NCI-H226 (cell line): Measurements from ENCODE around the gene AGBL3.

Experiments
- DNase-seq: peaks from one replicate; pipeline ENCODE4 v3.0.0-alpha.2; 2015

AGBL3 gene

DNA sequence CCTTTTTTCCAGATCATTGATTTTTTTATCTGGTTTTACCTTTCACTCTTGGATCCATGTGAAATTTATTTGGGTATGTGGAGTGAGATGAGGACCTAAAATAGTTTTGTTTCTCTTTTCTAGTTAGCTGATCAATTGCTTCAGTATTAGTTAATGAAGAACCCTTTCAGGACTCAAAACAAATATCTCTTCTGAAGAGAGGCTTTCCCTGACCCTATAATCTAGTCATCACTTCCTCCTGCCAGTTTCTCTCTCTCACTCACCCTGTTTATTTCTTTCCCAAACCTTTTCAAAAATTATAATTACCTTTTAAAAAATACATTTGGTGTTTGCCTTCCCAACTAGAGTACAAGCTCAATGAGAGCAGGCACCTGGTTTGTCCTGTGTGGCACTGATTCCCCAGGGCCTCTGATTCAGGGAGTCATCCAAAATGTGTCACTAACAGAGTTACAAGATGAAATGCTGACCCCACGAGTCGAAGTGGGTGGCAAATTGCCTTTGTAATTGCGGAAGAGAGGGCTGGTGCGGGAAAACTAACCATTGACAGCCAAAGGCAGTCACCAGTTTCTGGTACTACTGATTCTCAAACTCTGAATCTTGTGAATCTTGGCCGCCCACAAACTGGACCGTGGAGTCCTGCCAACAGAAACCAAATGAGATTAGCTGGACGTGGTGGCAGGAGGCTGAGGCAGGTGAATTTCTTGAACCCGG lies 163.9 kb downstream of the AGBL3 start:
- no peak for DNase-seq

DNA sequence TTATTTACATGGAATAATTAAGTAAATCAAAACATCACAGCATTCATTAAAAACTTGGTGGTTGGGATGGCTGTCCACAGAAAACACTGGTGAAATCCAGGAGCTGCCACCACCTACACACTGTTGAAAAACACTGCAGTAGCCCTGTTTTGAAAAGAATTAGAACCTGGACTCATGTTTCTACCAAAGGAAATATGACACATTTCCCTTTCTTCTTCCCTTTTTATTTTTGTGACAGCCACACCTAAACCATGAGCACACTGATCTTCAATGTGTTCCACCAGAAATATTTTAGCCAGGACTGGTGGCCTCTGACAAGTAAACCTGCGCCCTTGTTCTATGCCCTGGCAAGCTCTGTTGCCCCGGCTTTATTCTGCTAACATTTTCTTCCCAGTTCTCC lies 164.8 kb downstream of the AGBL3 start:
- no peak for DNase-seq

DNA sequence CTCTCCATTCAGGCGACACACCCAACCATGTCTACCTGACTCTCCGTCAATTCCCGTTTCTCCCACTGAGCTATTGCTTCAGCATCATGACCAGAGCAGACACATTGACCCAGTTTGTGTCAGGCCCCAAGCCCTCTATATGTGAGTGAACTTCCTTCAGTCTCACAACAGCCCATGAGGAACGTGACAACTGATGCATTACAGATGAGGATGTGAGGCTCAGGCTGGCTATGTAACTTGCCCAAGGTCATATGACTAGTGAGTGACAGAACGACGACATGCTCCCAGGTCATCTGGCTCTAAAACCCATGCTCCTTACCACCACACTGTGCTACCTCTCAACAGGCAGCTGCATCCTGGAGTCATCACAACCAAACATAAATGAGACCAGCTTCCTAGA lies 165.2 kb downstream of the AGBL3 start:
- no peak for DNase-seq

DNA sequence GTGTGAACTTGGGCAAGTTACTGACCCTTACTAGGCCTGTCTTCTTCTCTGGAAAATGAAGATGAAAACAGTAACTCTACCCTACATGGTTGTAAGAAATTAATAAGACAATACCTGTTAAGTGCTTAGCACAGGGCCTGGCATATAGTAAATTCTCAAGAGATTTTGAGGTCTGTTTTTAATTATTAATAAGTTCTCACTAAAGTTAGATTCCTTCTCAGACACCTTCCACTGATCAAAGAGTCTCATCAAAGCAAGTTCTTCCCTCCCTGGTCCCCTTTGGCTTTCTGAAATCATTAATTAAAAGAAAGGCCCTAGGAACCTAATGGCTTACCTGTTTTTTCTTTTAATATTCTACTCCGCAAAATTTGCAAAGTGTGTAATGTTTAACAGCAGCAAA lies 166.1 kb downstream of the AGBL3 start:
- no peak for DNase-seq

DNA sequence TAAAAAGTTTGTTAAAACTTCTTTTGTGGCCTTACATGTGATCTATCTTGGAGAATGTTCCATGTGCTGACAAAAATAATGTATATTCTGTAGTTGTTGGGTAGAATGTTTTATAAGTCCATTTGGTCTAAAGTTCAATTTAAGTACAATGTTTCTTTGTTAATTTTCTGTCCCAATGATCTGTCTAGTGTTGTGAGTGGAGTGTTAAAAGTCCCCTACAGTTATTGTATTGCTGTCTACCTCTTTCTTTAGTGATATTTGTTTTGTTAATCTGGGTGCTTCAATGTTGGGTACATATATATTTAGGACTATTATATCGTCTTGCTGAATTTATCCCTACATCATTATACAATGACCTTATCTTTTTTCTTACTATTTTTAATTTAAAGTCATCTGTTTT lies 168.4 kb downstream of the AGBL3 start:
- no peak for DNase-seq

DNA sequence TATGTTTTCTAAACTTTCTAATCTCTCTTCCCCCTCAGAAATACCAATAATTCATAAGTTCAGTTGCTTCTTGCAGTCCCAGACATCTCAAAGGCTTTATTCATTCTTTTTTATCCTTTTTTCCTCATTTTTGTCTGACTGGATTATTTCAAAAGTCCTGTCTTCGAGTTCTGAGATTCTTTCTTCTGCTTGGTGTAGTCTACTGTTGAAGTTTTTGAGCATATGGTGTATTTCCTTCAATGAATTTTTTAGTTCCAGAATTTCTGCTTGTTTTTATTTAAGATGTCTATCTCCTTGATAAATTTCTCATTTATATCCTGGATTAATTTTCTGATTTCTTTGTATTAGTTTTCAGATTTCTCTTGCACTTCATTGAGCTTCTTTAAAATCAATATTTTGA lies 170.0 kb downstream of the AGBL3 start:
- DNase-seq = no peak

DNA sequence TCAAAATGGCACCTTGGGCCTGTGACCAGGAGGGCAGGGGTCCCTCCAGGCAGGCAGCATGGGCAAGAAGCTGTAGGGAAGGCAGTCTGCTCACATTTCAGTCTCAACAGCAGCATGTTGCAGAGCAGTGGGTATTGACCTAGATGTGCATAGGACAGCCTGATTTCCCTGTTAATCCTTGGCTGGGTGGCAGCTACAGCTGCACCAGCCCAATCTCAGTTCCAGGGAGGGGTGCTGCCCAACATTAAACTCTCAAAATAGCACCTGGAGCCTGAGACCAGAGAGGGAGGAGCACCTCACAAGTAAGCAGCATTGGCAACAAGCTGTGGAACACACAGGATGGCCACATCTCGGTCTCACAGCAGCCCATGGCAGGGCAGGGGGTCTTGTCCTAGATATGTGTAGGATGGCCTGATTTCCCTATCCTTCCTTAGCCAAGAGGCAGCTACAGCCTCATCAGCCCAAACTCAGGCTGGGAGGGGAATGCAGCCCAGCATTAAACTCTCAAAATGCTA lies 171.9 kb downstream of the AGBL3 start:
- no peak for DNase-seq

DNA sequence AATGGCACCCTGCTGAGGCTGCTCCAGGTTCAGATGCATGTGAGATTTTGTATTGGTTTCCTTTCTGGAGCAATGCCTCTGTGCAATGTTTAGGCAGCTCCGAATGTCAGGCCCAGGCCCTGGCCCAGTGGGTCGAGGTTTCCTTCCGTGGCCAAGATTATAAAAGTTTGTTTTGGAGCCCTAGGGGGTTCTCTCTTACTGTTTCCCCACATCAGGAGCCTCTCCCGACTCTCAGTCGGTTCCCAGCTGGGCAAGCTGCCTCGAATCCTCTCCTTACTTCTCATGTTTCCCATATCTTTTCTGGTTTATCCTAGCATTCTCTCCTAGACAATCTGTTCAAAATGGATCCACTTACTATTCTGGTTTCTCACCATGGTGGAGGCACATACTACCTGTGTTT lies 172.6 kb downstream of the AGBL3 start:
- DNase-seq = no peak

DNA sequence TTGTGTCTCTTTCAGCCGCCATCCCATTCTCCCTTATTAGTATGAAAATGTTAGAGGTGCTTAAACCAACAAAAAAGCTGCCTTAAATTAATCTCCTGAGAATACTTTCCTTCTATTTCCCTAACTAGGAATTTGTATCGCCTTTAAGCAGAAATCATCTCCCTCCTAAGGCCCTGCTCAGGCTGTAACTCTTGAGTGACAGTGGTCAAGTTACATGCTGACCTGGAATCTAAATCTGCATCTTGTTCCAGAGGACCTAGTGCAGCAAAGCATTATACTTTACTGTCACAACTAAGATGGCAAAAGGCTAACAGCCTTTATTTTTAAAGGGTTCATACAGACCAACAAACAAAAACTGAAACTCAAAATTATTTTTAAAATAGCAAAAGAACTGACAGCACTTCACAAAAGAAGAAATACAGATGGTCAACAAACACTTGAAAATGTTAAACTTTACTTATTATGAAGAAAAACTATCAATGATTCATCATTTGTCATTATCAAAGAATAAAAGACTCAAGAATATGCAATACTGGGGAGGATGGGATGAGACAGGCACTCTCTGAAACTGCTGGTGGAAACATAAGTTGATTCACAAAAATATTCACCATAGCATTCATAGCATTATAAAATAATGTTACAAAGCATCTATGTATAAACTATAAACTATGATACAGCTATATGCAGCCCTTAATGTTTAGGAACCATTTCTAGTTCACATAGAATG lies 173.2 kb downstream of the AGBL3 start:
- DNase-seq = no peak

DNA sequence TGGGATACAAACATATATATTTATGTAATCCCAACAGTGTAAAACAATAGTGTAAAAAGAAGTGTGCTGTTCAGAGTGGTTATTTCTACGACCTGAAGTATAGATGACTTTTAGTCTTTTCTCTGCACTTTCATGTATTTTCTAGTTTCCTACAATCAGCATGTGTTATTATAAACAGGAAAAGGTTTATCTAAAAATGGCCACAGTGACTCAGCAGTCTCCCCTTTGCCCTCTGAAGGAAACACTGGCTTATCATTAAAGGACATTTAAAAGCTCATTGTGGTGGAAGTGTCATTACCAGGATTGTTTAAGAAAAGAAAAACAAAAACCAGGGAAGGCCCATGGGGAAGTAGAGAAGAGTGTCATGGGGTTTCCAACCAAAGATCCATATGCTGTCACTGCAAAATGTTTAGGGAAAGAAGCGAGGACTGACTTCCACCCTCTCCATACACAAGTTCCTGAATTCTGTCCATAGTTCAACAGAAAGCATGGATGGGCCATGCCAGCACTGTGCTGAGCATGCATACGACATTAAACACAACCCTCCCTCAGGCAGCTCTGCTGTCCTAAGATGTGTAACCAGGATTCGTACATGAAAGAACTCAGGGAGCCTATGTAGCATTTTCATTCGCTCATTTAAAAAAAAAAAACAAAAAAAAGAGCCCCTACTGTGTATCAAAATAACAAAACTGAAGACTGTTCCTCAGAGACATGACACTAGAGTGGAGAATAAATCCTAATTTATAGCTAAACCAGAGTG lies 174.0 kb downstream of the AGBL3 start:
- DNase-seq = no peak

DNA sequence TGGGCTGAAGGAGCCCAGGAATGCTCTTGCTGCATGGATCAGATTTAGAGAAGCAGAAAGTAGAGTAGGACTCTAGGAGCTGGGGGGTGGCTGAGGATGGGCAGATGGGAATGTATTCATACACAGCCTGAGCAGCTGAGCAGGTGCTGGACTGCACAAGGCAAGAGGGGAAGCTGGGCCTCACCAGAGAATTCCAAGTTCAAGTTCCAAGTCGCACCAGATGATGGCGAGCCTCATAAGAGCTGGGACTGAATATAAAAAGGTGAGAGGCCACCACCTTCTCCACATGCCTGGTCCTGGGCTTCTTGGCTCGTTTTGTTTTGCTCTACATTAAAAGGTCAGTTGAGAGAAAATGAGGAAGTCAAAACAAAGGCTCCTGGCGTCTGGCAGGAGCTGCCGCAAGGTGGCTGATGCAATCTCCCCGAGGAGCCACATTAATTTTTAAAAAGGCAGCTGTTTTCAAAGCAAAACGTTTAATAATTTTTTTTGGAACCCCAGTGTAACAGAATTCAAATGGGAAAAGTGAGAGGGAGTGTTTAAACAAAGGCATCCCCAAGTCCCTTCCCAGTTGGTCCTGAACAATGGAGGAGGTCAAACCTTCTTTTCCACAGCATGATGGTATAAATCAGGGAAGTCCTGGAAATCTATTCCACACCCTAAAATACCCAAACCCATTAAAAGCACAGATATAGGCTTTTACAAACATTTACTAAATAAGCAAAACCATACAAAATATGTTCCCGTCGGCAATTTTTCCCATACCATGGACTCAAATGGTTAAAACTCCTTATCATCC lies 174.7 kb downstream of the AGBL3 start:
- no peak for DNase-seq

DNA sequence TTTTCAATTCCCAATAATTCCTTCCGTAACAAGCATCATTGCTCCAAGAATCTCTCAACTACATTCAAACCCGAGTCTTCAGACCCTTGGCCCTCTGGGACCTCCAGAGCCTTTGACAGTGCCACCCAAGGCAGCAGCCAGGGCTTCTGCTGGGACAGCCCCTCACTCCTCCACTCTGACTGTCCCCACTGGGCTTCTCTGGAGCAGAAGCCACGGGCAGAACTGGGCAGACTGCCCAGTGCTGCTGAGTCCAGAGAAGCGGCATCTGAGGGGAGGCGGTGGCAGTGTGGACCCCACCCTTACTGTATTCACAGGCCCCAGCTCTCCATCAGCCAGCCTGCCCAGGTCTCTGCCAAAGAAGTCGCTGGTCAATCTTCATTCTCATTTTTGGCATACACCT lies 175.4 kb downstream of the AGBL3 start:
- DNase-seq = no peak

DNA sequence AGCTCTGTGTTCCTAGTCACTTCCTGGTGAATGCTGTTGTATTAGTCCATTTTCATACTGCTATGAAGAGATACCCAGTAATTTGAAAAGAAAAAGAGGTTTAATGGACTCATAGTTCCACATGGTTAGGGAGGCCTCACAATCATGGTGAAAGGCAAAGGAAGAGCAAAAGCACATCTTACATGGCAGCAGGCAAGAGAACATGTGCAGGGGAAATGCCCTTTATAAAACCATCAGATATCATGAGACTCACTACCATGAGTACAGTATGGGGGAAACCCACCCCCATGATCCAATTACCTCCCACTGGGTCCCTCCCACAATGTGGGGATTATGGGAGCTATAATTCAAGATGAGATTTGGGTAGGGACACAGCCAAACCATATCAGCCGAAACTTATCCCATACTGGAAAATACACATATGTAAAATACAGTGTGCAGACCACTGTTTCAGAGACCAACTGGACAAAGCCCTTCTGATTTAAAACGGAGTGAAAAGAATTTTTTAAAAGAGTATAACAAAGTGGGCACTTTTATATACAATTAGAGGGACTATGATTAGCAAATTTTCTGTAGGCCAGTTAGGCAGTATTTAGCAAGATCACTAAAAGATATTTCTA lies 176.2 kb downstream of the AGBL3 start:
- DNase-seq = no peak

DNA sequence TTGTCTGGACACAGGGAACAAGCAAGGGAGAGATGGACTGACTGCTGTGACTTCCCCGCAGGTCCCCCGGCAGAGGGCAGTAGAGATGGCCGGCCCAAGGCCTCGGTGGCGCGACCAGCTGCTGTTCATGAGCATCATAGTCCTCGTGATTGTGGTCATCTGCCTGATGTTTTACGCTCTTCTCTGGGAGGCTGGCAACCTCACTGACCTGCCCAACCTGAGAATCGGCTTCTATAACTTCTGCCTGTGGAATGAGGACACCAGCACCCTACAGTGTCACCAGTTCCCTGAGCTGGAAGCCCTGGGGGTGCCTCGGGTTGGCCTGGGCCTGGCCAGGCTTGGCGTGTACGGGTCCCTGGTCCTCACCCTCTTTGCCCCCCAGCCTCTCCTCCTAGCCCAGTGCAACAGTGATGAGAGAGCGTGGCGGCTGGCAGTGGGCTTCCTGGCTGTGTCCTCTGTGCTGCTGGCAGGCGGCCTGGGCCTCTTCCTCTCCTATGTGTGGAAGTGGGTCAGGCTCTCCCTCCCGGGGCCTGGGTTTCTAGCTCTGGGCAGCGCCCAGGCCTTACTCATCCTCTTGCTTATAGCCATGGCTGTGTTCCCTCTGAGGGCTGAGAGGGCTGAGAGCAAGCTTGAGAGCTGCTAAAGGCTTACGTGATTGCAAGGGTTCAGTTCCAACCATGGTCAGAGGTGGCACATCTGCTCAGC lies 178.2 kb downstream of the AGBL3 start:
- DNase-seq = no peak

DNA sequence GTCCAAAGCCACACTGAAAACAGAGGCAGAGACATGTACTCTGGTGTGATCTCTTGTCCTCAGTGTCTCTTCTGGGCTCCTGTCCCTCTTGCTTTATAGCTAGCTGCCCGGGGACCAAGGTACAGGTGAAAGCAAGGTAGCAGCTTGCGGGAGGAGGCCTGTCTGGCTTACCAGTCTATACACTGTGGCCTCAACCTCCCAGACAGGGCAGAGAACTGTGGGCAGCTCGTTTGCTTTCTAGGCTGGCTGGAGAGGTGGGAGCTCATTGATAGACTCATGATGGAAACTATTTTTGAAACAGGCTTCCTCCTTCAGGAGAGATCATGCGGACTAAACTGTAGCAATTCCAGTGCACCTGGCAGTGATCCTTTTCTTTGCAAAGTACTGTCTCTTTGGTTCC lies 179.6 kb downstream of the AGBL3 start:
- no peak for DNase-seq

DNA sequence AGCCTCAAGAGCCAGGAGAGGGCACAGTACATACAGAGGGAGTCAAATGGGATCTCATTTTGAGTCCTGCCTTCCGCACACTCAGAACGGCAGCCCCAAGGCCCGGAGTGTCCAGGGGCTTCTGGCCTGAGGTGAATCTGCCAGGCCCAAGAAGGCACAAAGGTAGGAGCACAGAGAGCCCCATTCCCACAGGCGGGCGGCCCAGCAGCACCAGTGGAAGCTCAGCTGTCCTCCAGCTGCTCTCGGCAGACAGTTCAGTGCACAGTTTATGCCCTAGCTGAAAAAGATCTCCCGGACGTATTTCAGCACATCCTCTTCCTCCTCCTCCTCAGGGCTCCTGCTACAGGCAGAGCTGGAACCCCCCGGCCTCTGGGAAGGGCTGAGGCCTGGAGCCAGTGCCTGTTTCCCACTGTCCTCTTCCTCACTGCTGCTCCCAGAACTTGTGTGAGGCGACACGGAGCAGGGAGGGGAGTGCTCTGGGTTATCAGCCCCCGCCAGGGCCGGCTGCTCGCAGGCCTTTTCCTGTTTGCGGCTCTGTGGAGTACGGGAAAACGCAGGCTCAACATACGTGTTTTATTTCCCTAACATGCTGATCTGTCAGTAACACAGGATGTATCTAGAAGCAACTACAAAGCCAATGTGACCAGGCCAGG lies 180.2 kb downstream of the AGBL3 start:
- no peak for DNase-seq

DNA sequence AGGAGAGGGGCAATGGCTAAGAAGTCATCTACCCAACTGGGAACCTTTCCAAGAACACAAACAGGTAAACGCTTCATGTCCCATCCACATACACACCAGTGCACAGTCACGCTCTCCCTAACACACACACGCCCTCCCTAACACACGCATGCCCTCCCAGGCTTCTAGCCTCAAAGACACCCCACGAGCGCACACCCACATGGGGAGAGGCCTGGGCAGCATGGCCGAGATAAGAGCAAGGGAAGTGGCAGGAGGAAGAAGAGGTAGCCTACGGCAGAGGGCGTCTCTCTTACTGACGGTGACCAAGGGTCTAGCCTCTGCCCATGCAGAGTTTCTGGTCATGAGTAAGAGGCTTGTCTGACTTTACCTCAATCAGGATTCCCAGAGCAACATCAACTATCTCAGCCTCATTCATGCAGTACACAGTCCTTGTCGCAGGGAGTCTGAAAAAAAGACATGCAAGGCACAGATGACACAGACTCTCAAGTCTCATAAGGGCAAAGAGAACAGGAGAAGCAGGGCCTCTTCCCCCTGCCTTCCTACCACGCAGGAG lies 181.1 kb downstream of the AGBL3 start:
- no peak for DNase-seq

DNA sequence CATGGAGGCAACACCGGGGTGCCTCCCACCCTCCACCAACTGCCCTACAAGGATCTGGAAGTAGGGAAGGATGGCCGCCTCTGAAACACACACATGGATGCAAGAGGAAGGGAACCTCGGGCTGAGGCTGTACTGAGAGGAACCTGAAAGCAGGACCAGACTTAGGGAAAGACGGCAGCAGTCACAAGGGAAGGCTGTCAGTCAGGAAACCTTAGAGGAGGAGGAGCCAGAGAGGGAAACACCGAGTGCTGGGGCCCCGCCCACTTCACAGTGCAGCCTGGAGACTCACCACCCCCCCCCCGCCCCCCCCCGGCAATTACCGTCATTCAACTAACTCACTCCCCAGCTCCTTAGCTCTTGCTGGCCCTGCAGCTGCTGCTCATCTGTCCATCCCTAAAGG lies 181.7 kb downstream of the AGBL3 start:
- no peak for DNase-seq

DNA sequence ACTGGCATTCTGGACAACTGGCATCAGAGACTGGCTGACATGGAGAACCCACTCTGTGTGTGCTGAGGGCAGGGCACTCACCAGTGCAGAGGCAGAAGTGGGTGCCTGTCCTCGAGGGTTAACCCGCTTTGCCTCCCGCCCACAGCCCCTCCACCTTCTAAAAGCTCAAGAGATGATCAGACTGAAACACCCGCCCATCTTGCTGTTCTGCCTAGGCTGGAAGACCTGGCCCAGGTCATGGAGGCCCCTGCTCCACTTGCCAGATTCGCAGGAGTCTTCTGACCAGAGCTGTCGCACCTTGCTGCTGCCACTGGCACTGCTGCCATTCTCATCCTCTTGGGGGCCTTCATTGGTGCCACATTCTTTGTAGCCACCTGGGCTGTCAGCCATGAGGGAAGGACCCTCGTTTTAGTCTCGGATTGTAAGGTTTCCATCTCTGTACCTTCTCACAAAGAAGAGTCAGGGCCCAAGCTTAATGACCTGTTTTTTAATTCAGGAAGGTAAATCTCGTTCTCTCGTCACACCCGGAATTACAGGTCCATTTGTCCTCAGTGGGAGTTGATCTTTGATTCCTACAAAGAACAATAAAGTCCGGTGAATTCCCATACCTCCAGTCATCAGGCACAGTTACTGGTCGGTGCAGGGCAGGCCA lies 182.3 kb downstream of the AGBL3 start:
- DNase-seq = no peak
